Caco-2 (cell line): ENCODE measurements around the gene SDCCAG8. TPM values are rescaled to one million over a fixed set of nuclear protein-coding genes. Genes with fewer than 3 reads are reported as not detected.
A peak's percentile ranks its signal among the peaks of the same experiment; 100 is the strongest.

ENCODE experiments used
- BruUV-seq: library from RNA; stranded (reverse); fragments of 400-500 nt; replicated peaks from 2 replicates; lab custom pipeline; 2021; lab: Mats Ljungman, UMichigan
- CTCF ChIA-PET: fragments of 300-600 bp; sonication (Branson Sonifier 250); formaldehyde crosslinking; loops from one replicate; lab custom pipeline; 2022; ENCODE audit warnings: antibody characterized with exemption; lab: Charles Lee
- POLR2A ChIA-PET: fragments of 300-600 bp; sonication (Branson Sonifier 250); formaldehyde crosslinking; loops from one replicate; lab custom pipeline; 2022; ENCODE audit warnings: antibody characterized with exemption; lab: Charles Lee
- DNase-seq, 2 experiments: peaks; one replicate each; pipeline versions ENCODE4 v3.0.0 to v3.0.0-alpha.2; 2020 to 2022
- H3K27me3 ChIP-seq: replicated peaks from 2 replicates; pipeline ENCODE4 v1.6.0; 2011; ENCODE audit warnings: low read length; ENCODE audit not compliant: control insufficient read depth, insufficient read depth
- H3K36me3 ChIP-seq: 2 replicates; pipeline ENCODE4 v1.5.1; 2011; ENCODE audit warnings: low read length; ENCODE audit not compliant: control insufficient read depth, insufficient read depth
- H3K4me1 ChIP-seq: fragments of 250-450 bp; sonication (Bioruptor Pico); 2 replicates; pipeline ENCODE4 v1.5.1; 2020; ENCODE audit warnings: mild to moderate bottlenecking
- H3K4me3 ChIP-seq: 2 replicates; pipeline ENCODE4 v1.5.1; 2011; ENCODE audit warnings: low read depth, mild to moderate bottlenecking, control low read depth, low read length
- H3K9me3 ChIP-seq: fragments of 250-450 bp; sonication (Bioruptor Pico); 2 replicates; pipeline ENCODE4 v1.5.1; 2020; ENCODE audit warnings: mild to moderate bottlenecking, moderate library complexity
- H3K27ac Mint-ChIP-seq: one replicate; pipeline ENCODE4 v1.8.0; 2022; ENCODE audit warnings: mixed read lengths; ENCODE audit not compliant: unreplicated experiment
- H3K27me3 Mint-ChIP-seq: one replicate; pipeline ENCODE4 v1.8.0; 2022; ENCODE audit warnings: mixed read lengths; ENCODE audit not compliant: insufficient read depth, unreplicated experiment
- H3K36me3 Mint-ChIP-seq: one replicate; pipeline ENCODE4 v1.8.0; 2022; ENCODE audit warnings: mild to moderate bottlenecking, mixed read lengths; ENCODE audit not compliant: insufficient read depth, unreplicated experiment
- H3K4me1 Mint-ChIP-seq: one replicate; pipeline ENCODE4 v1.8.0; 2022; ENCODE audit warnings: low read depth, mixed read lengths; ENCODE audit not compliant: unreplicated experiment
- H3K4me3 Mint-ChIP-seq: one replicate; pipeline ENCODE4 v1.8.0; 2022; ENCODE audit warnings: mild to moderate bottlenecking, moderate library complexity, mixed read lengths; ENCODE audit not compliant: unreplicated experiment
- H3K9me3 Mint-ChIP-seq: one replicate; pipeline ENCODE4 v1.8.0; 2022; ENCODE audit warnings: mixed read lengths; ENCODE audit not compliant: unreplicated experiment
- CTCF ChIP-seq, 2 experiments: fragments of 200-600 bp in 1 of 2; IDR thresholded peaks; 1 replicate in 1 of 2; 2 replicates in 1 of 2; pipeline versions ENCODE4 v1.5.1 to v1.8.0; 2011 to 2022; ENCODE audit warnings: antibody characterized with exemption in 1 of 2, control low read depth in 1 of 2, inconsistent platforms in 1 of 2, low read depth in 1 of 2, low read length in 1 of 2, mild to moderate bottlenecking in 1 of 2, moderate library complexity in 1 of 2; ENCODE audit not compliant: insufficient read depth in 1 of 2, severe bottlenecking in 1 of 2, unreplicated experiment in 1 of 2
- intact Hi-C: fragments of 100-400 bp; cut with micrococcal nuclease; formaldehyde crosslinking; loops from one replicate; pipeline ENCODE4 v1.10.0; 2022; ENCODE audit not compliant: unreplicated experiment
- total RNA-seq: library from RNA; stranded (reverse); gene quantifications from 2 replicates; pipeline ENCODE4 v1.2.3, GENCODE V29; 2022

SDCCAG8 gene
- total RNA-seq, 1 experiment from 2014 or later: 23.0 TPM

GRCh38 chr1:243408479-243408878 lies 152.6 kb downstream of the SDCCAG8 start:
- Mint-ChIP-seq H3K9me3 (no peaks in the 10 kb centered on the region), H3K27me3 (no peaks in the 10 kb centered on the region), H3K27ac (no peak overlapping the region), H3K4me3 (no peak overlapping the region), H3K4me1 (no peaks in the 10 kb centered on the region), H3K36me3 (no peaks in the 10 kb centered on the region)
- ChIA-PET POLR2A (no interaction called here), CTCF (interaction anchor here (2.0 kb wide), 1 partner anchor 65 kb away, joined by 18 read pairs; no protein-coding TSS in a partner anchor)
- no peaks in the 10 kb centered on the region for H3K9me3 ChIP-seq
- H3K36me3 ChIP-seq: no peaks in the 10 kb centered on the region
- no peak for DNase-seq
- no peak for TF ChIP-seq CTCF (IDR thresholded peaks at IDR 0.05; ENCODE audit: insufficient read depth in 1 of 2, low read depth in 1 of 2, low read length in 1 of 2, severe bottlenecking in 1 of 2, unreplicated experiment in 1 of 2)
- BruUV-seq: no TSS peak
- intact Hi-C loops: no loop called here
- no peaks in the 10 kb centered on the region for H3K4me1 ChIP-seq
- no peak overlapping the region for H3K4me3 ChIP-seq
- H3K27me3 ChIP-seq: no peaks in the 10 kb centered on the region

DNA sequence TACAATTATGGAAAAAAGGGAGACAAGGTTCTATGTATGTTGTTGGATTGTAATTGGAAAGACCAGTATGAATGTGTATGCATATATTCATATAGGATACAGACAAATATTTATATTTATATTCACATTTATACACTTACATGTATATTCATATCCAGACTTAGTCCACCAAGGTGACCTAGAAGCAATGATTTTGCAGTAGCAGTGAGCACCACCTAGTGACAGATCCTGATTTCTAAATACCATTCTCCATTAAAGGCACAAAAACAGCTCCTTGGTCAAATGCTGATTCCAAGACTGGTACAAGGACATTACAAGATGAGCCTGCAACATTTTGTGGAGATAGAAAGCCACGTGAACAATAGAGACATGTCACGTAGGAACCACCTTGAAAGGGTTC lies 153.4 kb downstream of the SDCCAG8 start:
- no peaks in the 10 kb centered on the region for H3K4me1 ChIP-seq
- no peak overlapping the region for H3K4me3 Mint-ChIP-seq
- TF ChIP-seq CTCF (IDR thresholded peaks at IDR 0.05; ENCODE audit: insufficient read depth in 1 of 2, low read depth in 1 of 2, low read length in 1 of 2, severe bottlenecking in 1 of 2, unreplicated experiment in 1 of 2): peak; percentile 12 to 42
- intact Hi-C loops: loop anchor here (1.0 kb wide), 1 partner anchor 65 kb away; no protein-coding TSS in a partner anchor
- ChIA-PET POLR2A (no interaction called here), CTCF (interaction anchor here (0.5 to 2.0 kb wide), 2 partner anchors 65 to 140 kb away, joined by 6 to 18 read pairs; no protein-coding TSS in a partner anchor)
- no peak overlapping the region for H3K4me3 ChIP-seq
- no peaks in the 10 kb centered on the region for H3K27me3 Mint-ChIP-seq
- H3K9me3 Mint-ChIP-seq: no peaks in the 10 kb centered on the region
- H3K27me3 ChIP-seq: no peaks in the 10 kb centered on the region
- H3K4me1 Mint-ChIP-seq: no peaks in the 10 kb centered on the region
- H3K36me3 Mint-ChIP-seq: no peaks in the 10 kb centered on the region
- H3K27ac Mint-ChIP-seq: no peak overlapping the region
- BruUV-seq: no TSS peak
- H3K36me3 ChIP-seq: no peaks in the 10 kb centered on the region
- DNase-seq: peak in 1 of 2 experiments; percentile 13
- no peaks in the 10 kb centered on the region for H3K9me3 ChIP-seq

- Mint-ChIP-seq H3K27me3 (no peaks in the 10 kb centered on the region), H3K9me3 (no peaks in the 10 kb centered on the region), H3K27ac (no peak overlapping the region), H3K4me3 (no peak overlapping the region), H3K36me3 (no peaks in the 10 kb centered on the region), H3K4me1 (no peaks in the 10 kb centered on the region)
- Histone ChIP-seq H3K36me3 (no peaks in the 10 kb centered on the region), H3K4me3 (no peak overlapping the region), H3K9me3 (no peaks in the 10 kb centered on the region), H3K4me1 (no peaks in the 10 kb centered on the region), H3K27me3 (no peaks in the 10 kb centered on the region)
- ChIA-PET POLR2A (no interaction called here), CTCF (no interaction called here)
- no TSS peak for BruUV-seq
- no peak for TF ChIP-seq CTCF (IDR thresholded peaks at IDR 0.05; ENCODE audit: insufficient read depth in 1 of 2, low read depth in 1 of 2, low read length in 1 of 2, severe bottlenecking in 1 of 2, unreplicated experiment in 1 of 2)
- no peak for DNase-seq
- intact Hi-C loops: no loop called here
These were observed 155.6 kb downstream of the SDCCAG8 start for GRCh38 chr1:243411472-243411871.
